ENCODE results near the gene MEAF6.
"Not testable (repeated sequence)": the region's sequence is repeated elsewhere in the genome, so short reads cannot be mapped to it uniquely, and the experiment has no call there.

Gene MEAF6

GRCh38 chr1:37529888-37530287 lies 15.3 kb upstream of the MEAF6 start:
- DNase-seq: not testable (repeated sequence)

GRCh38 chr1:37519613-37520012 lies 5.0 kb upstream of the MEAF6 start:
- no peak for DNase-seq

GRCh38 chr1:37518929-37519328 lies 4.4 kb upstream of the MEAF6 start:
- DNase-seq: not testable (repeated sequence)

- not testable (repeated sequence) for DNase-seq
Observed at GRCh38 chr1:37518241-37518640, 3.7 kb upstream of the MEAF6 start.

DNA sequence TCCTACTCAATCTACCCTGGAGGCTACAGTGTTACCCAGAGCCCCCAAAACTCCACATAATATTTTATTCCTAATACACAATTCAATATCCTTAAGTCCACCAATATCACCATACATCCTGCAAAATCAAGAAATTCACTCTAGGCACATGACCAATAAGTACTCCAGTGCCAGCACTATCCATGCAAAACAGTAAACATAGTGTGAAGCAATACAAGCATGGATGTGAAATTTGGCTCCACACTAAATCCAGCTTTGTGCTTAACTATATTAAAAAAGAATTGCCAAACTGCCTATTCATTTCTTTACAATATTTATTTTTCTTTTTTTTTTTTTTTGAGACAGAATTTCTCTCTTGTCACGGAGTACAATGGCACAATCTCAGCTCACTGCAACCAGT lies 3.0 kb upstream of the MEAF6 start:
- no peak for DNase-seq

- no peak for DNase-seq
Observed at GRCh38 chr1:37515185-37516034, 844 bp upstream of the MEAF6 start.

DNA sequence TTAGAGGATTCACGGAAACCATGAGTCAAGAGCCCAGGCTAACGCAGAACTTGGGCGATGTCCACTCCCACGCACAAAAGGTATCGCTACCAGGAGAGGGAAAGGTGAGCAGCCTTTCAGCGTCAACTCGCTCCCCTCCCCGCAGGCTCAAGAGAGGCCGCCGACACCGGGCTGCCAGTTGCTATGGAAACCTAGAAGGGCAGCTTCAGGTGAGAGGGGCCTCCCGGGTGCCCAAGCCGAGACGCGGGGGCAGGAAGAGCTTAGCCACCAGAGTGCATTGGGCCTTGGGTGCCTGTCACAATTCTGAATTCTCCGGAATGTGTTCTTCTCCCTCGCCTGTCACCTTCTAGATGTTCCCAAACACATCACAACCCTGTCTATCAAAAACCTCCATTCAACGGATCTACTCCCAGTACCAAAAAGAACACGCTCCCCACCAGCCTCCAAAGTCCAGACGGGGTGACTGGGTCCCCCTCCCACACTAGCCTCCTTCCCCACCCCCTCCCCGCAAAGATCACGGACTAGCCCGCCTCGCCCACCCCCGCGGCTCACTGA lies 694 bp downstream of the MEAF6 start:
- DNase-seq: no peak

DNA sequence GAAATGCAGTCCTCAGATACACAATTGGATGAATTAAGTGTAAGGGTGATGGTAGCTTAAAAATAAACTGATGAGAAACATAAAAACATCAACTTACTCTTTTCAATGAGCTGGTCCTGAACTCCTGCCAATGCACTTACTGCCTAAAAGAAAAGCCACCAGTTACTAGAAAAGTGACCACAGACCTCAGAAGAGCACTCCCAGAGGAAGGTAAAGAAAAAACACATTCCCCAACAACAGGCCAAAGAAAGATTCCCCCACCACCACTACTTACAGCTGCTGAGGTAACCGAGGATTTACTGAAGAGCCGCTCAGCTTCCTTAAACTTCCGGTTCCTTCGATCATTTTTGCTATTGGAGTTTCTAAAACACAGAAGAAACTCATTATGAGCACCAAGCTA lies 5.4 kb downstream of the MEAF6 start:
- DNase-seq: no peak

DNA sequence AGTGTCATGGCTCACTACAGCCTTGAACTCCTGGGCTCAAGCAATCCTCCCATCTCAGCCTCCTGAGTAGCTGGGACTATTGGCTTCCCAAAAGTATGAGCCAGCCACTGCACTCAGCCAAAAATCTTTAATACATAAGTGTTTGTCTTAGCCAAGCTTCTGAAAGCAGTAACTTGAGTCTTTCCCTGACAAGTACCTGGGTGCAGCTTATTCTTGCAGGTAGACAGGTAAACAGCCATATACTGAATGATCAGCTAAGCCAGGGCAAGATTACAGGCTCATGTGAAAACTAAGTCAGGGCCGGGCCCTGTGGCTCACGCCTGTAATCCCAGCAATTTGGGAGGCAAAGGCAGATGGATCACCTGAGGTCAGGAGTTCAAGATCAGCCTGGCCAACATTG lies 7.8 kb downstream of the MEAF6 start:
- no peak for DNase-seq

GRCh38 chr1:37502791-37503190 lies 11.8 kb downstream of the MEAF6 start:
- not testable (repeated sequence) for DNase-seq

GRCh38 chr1:37502104-37502503 lies 12.5 kb downstream of the MEAF6 start:
- no peak for DNase-seq

DNA sequence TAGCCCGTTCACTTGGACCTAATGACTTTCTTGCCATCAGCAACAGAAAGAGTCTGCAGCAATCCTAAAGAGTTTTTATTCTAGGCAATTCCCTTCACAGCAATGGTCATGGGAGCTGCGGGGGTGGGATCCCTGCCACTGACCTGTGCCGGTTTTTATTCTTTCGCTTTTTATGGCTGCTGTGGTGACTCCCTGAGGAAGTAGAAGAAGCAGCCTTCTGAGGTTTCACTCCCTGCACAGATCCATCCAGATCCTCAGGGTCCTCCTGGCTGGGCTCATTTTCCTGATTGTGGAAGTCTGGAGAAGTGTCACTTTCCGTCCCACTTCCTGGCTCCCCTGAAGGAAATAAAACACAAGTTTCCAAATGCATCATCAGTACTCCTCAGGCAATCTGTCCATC lies 12.9 kb downstream of the MEAF6 start:
- no peak for DNase-seq

DNA sequence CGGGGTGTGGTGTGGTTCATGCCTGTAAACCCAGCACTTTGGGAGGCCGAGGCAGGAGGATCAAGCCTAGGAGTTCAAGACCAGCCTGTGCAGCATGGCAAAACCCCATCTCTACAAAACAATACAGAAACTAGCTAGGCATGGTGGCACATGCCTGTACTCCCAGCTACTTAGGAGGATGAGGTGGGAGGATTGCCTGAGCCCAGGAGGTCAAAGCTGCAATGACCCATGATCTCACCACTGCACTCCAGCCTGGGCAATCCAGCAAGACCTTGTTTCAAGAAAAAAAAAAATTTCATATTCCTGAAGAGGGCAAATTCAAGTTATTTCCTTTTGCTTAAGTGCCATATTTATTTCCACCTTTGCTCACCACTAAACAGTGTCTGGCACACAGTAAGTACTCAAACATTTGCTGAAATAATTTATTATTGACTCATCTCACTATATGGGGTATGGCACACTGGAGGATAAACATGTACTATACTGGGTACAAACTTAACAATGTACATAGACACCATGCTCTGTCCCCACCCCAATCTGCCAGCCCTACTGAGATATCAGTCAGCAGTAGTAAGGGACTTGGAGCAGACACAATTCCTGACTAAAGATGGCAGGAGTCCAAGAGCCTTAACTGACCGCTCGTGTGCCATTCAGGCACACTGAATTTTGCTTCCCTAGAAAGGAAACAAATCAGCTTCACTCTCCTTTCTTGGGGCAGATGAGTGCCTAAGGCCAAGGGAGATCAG lies 15.5 kb downstream of the MEAF6 start:
- DNase-seq: peak in 1 of 2 experiments; percentile 43

DNA sequence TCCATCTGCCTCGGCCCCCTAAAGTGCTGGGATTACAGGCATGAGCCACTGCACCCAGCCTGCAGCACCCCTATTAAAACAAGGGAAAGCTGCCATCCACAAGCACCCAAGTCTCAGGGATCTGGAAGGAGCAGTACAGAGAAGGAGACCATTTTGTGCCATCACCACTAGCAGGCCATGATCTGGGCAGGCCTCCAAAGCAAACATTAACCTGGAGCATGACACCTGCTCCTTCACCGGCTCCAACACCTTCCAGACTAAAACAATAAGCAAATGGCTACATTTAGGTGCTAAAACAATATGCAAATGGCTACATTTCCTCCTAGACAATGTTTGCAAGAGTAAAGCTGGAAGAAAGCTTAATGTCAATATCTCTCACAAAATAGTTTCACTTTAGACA lies 16.7 kb downstream of the MEAF6 start:
- DNase-seq: no peak

DNA sequence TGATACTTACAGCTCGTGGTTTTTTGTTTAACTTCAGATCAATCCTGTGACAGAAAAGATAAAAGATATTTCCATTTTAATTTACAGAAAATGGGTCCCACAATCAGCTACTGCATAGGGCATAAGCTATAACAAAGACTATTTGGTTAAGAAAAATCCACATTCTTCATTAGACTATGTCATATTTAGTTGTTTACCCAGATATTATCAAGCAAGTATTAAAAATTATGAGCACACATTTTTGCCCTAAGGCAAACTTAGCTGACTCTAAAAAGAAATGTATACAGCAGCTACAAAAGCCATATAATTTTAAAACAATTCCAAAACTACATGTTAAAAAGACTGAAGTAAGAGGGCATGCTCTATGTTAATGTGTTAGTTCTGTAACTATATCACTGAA lies 18.7 kb downstream of the MEAF6 start:
- no peak for DNase-seq

- DNase-seq: no peak
Observed at GRCh38 chr1:37493336-37494098, 21.0 kb downstream of the MEAF6 start.

DNA sequence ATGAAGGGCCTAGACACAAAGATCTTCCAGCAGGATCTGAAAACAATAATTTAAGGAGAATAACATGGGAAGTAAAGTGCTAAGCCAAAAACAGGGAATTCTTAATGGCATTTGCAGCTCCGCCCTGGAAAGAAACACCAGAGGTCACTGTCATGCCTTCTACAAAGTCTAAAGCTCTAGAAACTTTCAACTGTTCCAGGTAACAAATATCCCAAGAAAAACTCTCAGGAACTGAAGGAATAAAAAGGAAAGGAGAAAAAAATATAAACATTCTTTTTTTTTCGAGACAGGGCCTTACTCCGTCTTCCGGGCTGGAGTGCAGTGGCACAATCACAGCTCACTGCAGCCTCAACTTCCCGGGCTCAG lies 27.0 kb downstream of the MEAF6 start:
- no peak for DNase-seq

DNA sequence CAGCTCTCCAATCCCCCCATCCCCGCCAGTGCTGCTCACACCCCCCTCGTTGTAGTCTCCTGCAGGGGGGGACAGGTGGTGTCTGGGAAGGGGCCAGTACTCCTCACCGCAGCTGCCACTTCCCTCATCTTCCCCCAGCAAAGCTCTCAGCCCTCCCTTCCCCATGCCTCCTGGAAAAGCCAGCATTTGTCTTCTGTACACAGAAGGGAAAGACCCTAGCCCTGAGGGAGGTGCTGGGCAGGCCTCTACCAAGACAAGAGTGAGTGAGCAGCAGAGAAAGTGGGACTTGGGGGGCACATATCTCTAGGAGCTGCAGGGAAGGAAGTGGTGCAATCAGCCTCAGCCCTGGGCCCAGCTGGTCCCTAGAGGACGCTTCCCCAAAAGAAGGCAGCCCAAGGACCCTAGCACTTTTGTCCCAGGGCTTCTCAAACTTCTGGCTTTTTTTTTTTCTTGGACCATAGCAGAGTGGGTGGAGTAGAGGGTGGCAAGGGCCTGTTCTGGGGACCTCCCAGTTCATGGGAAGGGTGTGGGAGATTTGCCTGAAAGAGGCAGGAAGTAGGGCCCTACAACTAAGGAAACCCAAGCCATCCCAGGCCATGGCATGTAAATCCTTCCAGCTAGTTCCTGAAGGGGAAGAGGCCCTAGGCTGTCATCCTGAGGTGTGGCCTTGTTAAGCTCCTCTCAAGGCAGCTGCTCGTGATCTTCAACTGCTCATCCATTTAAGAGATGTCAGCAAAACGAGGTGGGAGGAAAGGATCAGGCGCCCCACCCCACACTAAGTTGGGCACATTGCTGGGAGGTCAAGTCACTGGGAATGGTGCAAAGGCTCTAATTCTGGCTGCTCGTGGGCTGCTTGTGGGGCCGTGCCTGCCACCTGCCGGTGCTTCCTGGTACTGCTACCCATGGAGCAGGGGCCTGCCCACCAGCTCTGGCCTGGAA lies 27.6 kb downstream of the MEAF6 start:
- peak; percentile 25 to 77 for DNase-seq

- DNase-seq: peak in 1 of 2 experiments; percentile 40
Observed at GRCh38 chr1:37485902-37486679, 28.5 kb downstream of the MEAF6 start.

GRCh38 chr1:37484325-37485051 lies 30.1 kb downstream of the MEAF6 start:
- no peak for DNase-seq
